HG02852 (cell line): ENCODE data around the gene ACTN3.
"Not testable (repeated sequence)": the region's sequence is repeated elsewhere in the genome, so short reads cannot be mapped to it uniquely, and the experiment has no call there.

ENCODE experiments used
- ATAC-seq: cut with Tn5 transposase; IDR thresholded peaks from one replicate; pipeline ENCODE4 v1.9.1; 2021; ENCODE audit warnings: mild to moderate bottlenecking, moderate library complexity; ENCODE audit not compliant: unreplicated experiment

Gene ACTN3

GRCh38 chr11:66564538-66564937 lies 17.8 kb downstream of the ACTN3 start:
- no peak for ATAC-seq

DNA sequence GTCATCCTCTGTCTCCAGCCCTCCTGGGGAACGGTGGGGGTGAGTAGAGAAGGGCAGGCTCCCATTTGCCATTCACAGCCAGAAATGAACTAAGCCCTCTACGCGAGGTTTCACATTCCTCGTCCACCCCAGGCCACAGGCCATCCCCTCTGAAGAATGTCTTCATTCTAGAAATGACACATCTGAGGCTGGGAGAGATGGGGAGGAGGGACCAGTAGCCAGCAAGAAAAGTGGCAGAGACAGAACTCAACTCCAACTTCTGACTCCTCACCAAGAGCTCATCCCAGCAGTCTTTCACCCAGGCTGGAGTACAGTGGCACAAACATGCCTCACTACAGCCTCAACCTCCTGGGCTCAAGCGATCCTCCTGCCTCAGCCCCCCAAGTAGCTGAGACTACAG lies 18.3 kb downstream of the ACTN3 start:
- no peak for ATAC-seq

DNA sequence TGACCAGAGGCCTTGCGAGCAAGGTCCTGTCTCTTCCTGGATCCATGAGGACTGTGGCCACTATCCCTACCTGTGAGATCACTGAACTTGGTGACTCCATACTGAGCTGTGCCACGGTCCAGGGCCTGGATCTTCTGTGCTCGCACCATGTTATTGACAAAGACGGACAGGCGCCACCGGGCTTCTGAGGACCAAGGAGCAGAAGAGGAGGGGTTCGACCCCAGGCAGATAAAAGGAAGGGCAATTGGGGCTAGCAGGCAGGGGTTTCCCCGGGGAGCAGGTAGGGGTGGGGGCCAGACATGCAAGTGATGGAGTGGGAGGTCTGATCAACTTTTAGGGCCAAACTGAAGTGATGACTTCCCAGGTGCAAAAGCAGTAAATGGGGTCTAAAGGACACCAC lies 19.5 kb downstream of the ACTN3 start:
- ATAC-seq: no peak

- no peak for ATAC-seq
Observed at GRCh38 chr11:66567787-66568123, 21.1 kb downstream of the ACTN3 start.

GRCh38 chr11:66568124-66568916 lies 21.6 kb downstream of the ACTN3 start, which contains the start of gene CTSF:
CTSF (minus strand) TSS chr11:66568606; CDS start chr11:66568486, 120 bp downstream.
- ATAC-seq: no peak

- no peak for ATAC-seq
Observed at GRCh38 chr11:66569076-66569475, 22.4 kb downstream of the ACTN3 start.

DNA sequence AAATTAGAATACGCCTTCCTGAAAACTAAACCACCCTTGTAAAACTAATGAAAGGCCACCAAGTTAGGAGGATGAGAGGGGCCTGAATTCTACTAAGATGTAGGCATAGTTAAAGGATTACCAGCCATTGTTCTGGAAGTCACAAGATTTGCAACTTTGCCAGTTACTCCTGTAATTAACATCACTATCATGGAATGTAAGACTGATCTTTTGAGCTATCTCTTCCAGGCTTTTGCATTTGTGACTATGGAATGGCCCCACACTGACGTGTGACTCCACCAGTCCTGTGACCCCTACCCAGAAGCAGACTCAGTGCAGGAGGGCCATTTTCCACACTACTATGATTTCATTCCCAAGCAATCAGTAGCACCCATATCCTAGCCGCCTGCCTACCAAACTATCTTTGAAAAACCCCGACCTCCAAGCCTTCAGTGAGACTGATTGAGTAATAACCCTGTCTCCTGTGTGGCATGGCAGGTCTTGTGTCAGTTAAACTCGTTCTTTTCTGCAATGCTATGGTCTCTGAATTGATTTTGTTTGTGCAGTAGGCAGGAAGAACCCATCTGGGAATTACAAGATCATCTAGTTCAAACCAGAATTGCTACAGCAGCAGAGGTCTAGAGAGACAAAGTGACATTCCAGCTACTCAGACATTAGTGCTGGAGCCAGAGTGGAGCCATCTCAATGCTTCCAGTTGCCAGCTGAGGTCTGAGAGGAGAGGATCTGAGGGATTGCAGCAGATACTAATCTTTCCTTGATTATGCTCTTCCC lies 23.6 kb downstream of the ACTN3 start:
- ATAC-seq: no peak

DNA sequence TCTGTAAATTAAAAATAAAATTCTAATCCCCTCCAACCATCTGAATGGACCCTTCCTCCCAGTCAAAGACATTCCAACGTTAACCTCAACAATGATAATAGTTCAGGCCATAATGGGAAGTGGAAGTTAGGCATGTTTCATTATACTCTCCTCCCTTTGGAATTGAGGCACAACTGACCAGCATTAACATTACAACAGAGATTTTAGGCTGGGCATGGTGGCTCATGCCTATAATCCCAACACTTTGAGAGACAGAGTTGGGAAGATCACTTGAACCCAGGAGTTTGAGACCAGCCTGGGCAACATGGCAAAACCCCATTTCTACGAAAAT lies 24.1 kb downstream of the ACTN3 start:
- no peak for ATAC-seq

DNA sequence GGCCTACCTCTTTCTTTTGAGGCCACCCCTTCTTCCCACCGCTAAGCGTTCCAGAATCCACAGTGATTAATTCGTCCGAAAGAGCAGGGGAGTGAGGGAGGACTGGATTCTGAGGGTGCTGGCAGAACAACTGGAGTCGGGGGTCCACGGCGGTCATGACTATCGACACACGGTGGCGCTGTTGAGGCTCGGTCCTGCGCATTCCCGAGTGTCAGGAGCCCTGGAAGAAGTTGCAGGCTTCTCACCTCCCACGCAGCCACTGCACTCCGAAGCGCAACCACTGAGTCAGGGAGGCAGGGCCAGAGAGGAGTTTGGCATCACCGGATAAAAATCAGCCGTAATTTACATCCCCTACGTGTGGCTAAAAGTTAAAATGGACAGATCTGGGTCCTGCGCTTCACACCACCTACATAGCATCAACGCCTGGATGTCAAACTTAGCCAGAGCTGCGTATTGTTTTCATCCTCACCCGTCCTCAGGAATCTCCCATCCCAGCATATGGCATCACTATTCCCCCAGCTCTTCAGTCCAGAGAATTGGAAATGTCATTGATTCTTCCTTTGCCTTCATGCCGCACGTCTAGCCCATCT lies 32.4 kb downstream of the ACTN3 start:
- no peak for ATAC-seq

DNA sequence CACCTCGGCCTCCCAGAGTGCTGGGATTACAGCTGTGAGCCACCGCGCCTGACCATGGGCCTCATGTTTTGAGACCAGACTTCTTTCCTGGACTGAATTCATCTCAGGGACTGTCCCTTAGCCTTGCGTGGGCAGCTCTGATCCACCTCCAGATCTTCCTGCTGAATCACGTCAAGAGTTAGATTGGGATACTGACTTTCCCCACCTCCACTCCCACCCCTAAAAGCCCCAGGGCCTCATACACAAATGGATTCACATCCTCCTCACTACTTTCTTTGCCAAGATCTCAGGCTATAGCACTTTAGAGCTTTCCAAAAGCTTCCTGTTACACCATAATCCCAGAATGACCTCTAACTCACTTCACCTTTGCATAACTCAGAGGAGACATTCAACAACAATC lies 34.1 kb downstream of the ACTN3 start:
- ATAC-seq: no peak

- no peak for ATAC-seq
Observed at GRCh38 chr11:66581261-66581660, 34.6 kb downstream of the ACTN3 start.

DNA sequence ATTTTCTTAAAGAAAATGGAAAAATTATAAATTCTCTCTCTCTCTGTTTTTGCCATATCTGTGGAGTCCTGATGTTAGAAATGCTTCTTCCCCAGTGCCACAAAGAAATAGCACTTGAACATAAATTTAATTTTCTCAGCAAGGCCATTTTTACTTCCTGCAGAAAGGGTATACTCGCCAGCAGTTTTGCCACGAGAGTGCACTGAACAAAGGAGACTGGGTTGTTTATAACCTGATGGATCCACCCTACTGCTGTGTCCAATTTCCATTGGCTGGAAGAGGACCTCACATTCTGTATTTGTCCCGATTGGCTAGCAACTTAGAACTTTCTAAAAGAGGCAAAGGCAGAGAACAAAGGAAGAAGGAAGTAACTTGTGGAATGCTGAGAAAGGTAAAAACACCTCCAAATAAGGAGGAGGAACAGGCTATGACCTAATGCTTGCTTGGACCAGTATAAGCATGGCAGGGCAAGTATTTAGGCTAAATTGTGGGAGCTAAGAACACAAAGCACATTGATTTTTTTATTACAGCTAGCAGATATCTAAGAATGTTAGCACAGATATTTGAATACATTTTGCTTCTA lies 36.0 kb downstream of the ACTN3 start:
- not testable (repeated sequence) for ATAC-seq

GRCh38 chr11:66585447-66585846 lies 38.7 kb downstream of the ACTN3 start:
- ATAC-seq: not testable (repeated sequence)

DNA sequence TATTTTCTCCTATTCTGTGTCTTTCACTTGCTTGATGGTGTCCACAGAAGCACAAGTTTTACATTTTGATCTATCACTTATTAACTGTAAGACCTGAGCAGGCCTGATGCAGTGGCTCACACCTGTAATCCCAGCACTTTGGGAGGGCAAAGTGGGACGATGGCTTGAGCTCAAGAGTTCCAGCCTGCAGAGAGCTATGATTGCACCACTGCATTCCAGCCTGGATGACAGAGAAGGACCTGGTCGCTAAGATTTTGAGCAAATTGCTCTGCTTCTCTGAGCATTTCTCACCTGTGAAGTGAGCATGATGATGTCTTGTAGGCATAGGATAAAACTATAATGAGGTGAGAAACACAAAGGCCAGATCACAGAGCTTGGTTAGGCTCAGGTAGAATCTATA lies 39.4 kb downstream of the ACTN3 start:
- ATAC-seq: no peak

DNA sequence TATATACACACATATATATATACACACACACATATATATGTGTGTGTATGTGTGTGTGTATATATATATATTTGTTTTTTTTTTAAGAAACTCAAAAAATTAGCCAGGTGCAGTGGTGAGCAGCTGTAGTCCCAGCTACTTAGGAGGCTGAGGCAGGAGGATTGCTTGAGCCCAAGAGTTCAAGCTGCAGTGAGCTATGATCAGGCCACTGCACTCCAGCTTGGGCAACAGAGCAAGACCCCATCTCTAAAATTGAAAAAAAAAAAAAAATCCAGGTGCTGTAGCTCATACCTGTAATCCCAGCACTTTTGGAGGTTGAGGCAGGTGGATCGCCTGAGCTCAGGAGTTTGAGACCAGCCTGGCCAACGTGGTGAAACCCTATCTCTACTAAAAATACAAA lies 42.6 kb downstream of the ACTN3 start:
- not testable (repeated sequence) for ATAC-seq

- no peak for ATAC-seq
Observed at GRCh38 chr11:66589996-66590675, 43.4 kb downstream of the ACTN3 start.

DNA sequence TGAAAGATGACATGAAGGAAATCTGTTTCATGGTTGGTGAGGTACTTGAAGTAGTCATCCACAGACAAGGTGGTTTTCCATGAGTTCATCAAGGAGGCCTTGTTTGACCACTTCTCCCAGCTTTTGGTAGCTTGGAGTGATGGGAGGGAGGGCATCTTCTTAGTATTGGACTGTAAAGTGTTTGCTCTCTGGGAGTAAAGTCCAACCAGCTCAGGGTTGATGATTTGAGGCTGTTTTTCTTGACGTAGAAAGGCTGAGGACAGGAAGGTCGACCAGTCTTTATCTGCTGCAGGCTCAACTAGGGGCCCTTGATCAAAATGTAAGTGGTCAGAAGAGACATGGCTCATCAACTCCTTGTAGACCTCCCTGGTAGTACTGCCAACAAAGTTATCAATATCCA lies 44.5 kb downstream of the ACTN3 start:
- no peak for ATAC-seq

GRCh38 chr11:66592457-66593302 lies 46.0 kb downstream of the ACTN3 start, which contains the start of the genes CCDC87 and CCS:
CCDC87 (minus strand) TSS chr11:66593063; CDS start chr11:66593015, 48 bp downstream.
CCS (plus strand) TSS chr11:66593185; CDS start chr11:66593262, 77 bp downstream.
- peak; percentile 90 for ATAC-seq

DNA sequence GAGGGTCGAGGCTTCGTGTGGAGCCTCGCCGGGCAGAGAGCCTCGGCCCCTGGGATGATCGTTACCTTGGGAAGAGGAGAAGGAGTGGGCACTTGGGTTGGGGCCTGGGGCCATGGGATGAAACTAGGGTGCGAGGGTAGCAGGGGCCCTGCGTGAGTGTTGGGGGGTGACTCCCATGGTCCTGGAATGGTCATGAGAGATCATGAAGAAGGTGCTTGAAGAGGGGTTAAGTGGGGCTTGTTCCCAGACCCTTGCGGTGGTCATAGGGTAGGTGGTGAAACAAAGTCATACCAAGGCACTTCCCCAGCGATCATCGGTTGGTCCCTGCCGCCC lies 46.6 kb downstream of the ACTN3 start:
- ATAC-seq: no peak

DNA sequence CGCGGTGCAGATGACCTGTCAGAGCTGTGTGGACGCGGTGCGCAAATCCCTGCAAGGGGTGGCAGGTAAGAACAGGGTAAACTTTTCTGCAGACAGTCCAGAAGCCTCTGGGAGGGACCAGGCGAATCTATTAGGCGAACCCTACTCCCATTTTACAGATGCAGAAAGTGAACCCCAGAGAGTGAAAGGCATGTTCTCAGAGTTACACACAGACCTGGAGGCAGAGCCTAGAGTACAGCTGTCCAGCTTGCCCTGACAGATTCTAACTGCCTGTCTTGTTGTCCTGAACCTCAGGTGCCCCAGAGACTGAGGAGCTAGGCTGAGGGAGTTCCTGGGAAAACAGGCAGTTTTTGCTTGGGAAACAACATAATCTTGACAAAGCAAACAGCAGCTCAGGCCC lies 46.9 kb downstream of the ACTN3 start:
- no peak for ATAC-seq
